Activated CD8-positive, alpha-beta T cell treated with anti-CD3 and anti-CD28 coated beads for 36 hours (primary cell): ENCODE results near the gene PHB1. TPM values are rescaled to one million over a fixed set of nuclear protein-coding genes. Genes with fewer than 3 reads are reported as not detected.
A peak's percentile ranks its signal among the peaks of the same experiment; 100 is the strongest.
"Not testable (repeated sequence)": the region's sequence is repeated elsewhere in the genome, so short reads cannot be mapped to it uniquely, and the experiment has no call there.

Experiments used
- ATAC-seq: fragments of 200-7000 bp; cut with Tn5 transposase; one replicate; pipeline ENCODE4 v1.10.0; 2021; ENCODE audit warnings: mild to moderate bottlenecking, moderate library complexity
- CTCF ChIA-PET: fragments of 350-600 bp; sonication (Branson Sonifier 250); formaldehyde crosslinking; loops from one replicate; lab custom pipeline; 2021; ENCODE audit warnings: antibody characterized with exemption; lab: Charles Lee
- POLR2A ChIA-PET: fragments of 350-600 bp; sonication (Branson Sonifier 250); formaldehyde crosslinking; loops from one replicate; lab custom pipeline; 2021; ENCODE audit warnings: antibody characterized with exemption; lab: Charles Lee
- DNase-seq: peaks from one replicate; pipeline ENCODE4 v3.0.0-alpha.2; 2020
- H3K27ac Mint-ChIP-seq: one replicate; pipeline ENCODE4 v1.8.0; 2021; ENCODE audit warnings: mild to moderate bottlenecking, mixed read lengths
- H3K27me3 Mint-ChIP-seq: one replicate; pipeline ENCODE4 v1.8.0; 2021; ENCODE audit warnings: mixed read lengths
- H3K36me3 Mint-ChIP-seq: one replicate; pipeline ENCODE4 v1.8.0; 2021; ENCODE audit warnings: low read depth, mixed read lengths
- H3K4me1 Mint-ChIP-seq: one replicate; pipeline ENCODE4 v1.8.0; 2021; ENCODE audit warnings: low read depth, mixed read lengths
- H3K4me3 Mint-ChIP-seq: one replicate; pipeline ENCODE4 v1.8.0; 2021; ENCODE audit warnings: mild to moderate bottlenecking, moderate library complexity, mixed read lengths
- H3K9me3 Mint-ChIP-seq: one replicate; pipeline ENCODE4 v1.8.0; 2021; ENCODE audit warnings: mixed read lengths
- intact Hi-C: fragments of 100-400 bp; cut with micrococcal nuclease; formaldehyde crosslinking; loops from one replicate; pipeline ENCODE4 v1.10.0; 2022
- total RNA-seq, 2 experiments: library from RNA; stranded (reverse); gene quantifications; one replicate each; pipeline ENCODE4 v1.2.3, GENCODE V29; 2021
- TF ChIP-seq, protein P1 (sequence below): fragments of 200-600 bp; IDR thresholded peaks from one replicate; pipeline ENCODE4 v1.8.0; 2022; ENCODE audit warnings: antibody characterized with exemption, mild to moderate bottlenecking

The PHB1 gene
- total RNA-seq, 2 experiments from 2014 or later: 363 to 381 TPM

GRCh38 chr17:49397586-49397985 lies 17.1 kb downstream of the PHB1 start:
- TF ChIP-seq, protein P1, sequence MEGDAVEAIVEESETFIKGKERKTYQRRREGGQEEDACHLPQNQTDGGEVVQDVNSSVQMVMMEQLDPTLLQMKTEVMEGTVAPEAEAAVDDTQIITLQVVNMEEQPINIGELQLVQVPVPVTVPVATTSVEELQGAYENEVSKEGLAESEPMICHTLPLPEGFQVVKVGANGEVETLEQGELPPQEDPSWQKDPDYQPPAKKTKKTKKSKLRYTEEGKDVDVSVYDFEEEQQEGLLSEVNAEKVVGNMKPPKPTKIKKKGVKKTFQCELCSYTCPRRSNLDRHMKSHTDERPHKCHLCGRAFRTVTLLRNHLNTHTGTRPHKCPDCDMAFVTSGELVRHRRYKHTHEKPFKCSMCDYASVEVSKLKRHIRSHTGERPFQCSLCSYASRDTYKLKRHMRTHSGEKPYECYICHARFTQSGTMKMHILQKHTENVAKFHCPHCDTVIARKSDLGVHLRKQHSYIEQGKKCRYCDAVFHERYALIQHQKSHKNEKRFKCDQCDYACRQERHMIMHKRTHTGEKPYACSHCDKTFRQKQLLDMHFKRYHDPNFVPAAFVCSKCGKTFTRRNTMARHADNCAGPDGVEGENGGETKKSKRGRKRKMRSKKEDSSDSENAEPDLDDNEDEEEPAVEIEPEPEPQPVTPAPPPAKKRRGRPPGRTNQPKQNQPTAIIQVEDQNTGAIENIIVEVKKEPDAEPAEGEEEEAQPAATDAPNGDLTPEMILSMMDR: no peak
- intact Hi-C loops: no loop called here
- Mint-ChIP-seq H3K4me3 (no peak overlapping the region), H3K9me3 (no peaks in the 10 kb centered on the region), H3K27ac (no peak overlapping the region), H3K36me3 (peaks cover 3% of the 10 kb centered on the region), H3K27me3 (no peaks in the 10 kb centered on the region), H3K4me1 (peaks cover 13% of the 10 kb centered on the region)
- ATAC-seq: no peak
- ChIA-PET CTCF (interaction anchor here (1.1 to 19.1 kb wide), 7 partner anchors 10 to 159 kb away, joined by 3 to 189 read pairs (median 6); no protein-coding TSS in a partner anchor), POLR2A (interaction anchor here (0.6 to 1.5 kb wide), 5 partner anchors 10 to 81 kb away, joined by 3 to 5 read pairs (median 3); no protein-coding TSS in a partner anchor)
- no peak for DNase-seq

DNA sequence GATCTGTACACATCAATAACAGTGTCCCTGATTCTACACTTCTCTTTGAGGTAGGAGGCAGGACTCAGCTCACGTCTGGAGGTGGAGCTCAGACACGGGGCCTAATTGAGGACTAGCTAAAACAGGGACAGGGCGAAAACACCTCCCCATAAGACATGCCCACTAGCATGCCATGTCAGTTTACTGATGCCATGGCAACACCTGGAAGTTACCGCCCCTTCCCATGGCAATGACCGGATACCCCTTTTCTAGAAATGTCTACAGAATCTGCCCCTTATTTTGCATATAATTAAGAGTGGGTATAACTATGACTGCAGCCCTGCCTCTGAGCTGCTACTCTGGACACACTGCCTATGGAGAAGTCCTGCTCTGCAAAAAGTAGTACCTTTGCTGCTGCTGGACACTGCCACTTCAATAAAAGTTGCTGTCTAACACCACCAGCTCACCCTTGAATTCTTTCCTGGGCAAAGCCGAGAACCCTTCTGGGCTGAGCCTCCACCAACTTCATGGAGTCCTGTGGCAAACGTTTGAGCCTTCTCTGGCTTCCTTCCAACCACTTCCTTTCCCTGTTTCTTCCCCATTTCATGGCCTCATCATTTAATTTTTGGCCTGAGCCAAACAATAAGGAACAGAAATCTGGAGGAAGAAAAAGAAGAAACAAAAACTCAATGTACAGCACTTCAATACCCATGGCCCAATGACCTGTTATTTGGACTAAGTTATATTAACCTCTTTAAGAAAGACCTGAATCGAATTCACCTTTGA lies 21.0 kb downstream of the PHB1 start:
- POLR2A ChIA-PET: interaction anchor here (0.7 kb wide), 1 partner anchor 33 kb away, joined by 3 read pairs; no protein-coding TSS in a partner anchor
- Mint-ChIP-seq H3K4me3 (no peak overlapping the region), H3K36me3 (peaks cover 2% of the 10 kb centered on the region), H3K4me1 (peaks cover 39% of the 10 kb centered on the region), H3K27me3 (no peaks in the 10 kb centered on the region), H3K27ac (no peak overlapping the region), H3K9me3 (no peaks in the 10 kb centered on the region)
- no peak for ATAC-seq
- TF ChIP-seq, protein P1: no peak
- intact Hi-C loops: no loop called here
- no peak for DNase-seq
- CTCF ChIA-PET: interaction anchor here (0.7 to 19.1 kb wide), 9 partner anchors 14 to 75 kb away, joined by 3 to 189 read pairs (median 4); no protein-coding TSS in a partner anchor

DNA sequence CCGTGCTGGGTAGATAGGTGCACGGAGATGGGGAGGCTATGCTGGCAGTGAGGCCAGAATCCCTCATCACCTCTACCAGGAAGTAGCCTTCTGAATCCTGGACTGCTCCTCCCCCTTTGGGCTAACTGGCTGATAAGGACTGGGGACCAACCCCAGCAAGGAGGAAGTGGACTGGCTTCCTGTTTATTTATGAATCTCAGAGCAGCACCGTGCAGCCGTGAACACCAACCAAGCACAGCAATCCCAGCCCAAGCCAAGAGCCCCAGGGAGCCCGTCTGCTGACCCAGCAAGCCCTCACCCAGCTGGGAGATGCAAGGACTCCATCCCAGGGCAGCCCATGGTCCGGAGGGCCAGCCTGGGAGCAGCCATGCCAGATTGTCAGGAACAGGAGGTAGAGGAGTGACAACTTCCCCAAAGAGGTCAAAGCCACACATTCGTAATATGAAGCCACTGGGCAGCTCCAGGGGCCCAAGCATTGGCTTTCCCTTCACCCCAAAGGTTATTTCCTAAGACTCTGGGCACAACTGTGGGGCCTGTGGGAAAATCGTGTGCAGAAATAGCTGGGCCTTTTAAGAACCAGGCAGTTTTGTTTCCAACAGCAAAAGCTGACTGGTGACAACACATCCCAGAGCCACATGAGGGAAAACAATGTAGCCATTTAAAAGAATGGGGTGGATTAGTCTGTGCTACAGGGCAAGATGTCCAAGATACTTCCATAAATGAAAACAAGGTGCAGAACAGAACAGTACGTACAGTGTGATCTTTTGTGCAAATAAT lies 23.9 kb downstream of the PHB1 start:
- ChIA-PET POLR2A (interaction anchor here (1.2 to 2.1 kb wide), 3 partner anchors 23 to 69 kb away, joined by 4 to 5 read pairs (median 4); no protein-coding TSS in a partner anchor), CTCF (interaction anchor here (0.6 to 19.1 kb wide), 7 partner anchors 11 to 305 kb away, joined by 3 to 189 read pairs (median 4); no protein-coding TSS in a partner anchor)
- DNase-seq (peak; percentile 15), ATAC-seq (no peak)
- H3K9me3 Mint-ChIP-seq: no peaks in the 10 kb centered on the region
- peak overlapping the region; percentile 87 for H3K27ac Mint-ChIP-seq
- no peaks in the 10 kb centered on the region for H3K27me3 Mint-ChIP-seq
- peaks cover 2% of the 10 kb centered on the region for H3K36me3 Mint-ChIP-seq
- peaks cover 56% of the 10 kb centered on the region for H3K4me1 Mint-ChIP-seq
- intact Hi-C loops: no loop called here
- no peak overlapping the region for H3K4me3 Mint-ChIP-seq
- TF ChIP-seq, protein P1: no peak

DNA sequence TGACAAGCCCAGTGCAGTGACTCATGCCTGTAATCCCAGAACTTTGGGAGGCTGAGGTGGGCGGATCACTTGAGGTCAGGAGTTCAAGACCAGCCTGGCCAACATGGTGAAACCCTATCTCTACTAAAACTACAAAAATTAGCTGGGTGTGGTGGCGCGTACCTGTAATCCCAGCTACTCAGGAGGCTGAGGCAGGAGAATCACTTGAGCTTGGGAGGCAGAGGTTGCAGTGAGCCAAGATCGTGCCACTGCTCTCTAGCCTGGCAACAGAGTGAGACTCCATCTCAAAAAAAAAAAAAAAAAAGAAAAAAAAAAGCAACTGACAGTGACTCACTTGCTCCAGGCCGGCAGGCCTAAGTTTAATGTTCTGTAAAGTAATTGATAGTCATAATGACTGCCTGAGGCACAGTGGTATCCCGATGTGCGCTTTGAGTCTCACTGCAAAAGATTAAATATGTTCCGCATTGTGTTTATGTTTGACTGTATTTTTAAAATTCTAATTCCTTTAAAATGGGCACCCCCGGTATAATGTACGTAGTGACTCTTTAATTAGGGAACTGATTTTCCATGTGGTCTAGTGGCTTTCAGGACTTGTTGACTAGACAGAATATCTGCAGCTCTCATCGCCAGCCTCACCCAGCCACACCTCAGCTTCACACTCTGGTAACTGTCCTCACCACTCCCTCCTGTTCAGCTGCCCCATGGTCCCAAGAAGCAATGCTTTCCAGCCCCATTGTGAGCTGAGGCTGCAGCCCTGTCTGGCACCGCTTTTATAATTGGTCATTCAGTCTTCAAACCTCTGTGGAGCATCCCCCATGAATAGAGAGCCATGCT lies 25.0 kb downstream of the PHB1 start:
- H3K4me3 Mint-ChIP-seq, H3K36me3 Mint-ChIP-seq, H3K9me3 Mint-ChIP-seq, intact Hi-C loops, H3K27me3 Mint-ChIP-seq: not testable (repeated sequence)
- peak; percentile 63 for DNase-seq
- H3K27ac Mint-ChIP-seq: peak overlapping the region; percentile 95
- CTCF ChIA-PET: interaction anchor here (0.9 to 19.1 kb wide), 10 partner anchors 10 to 176 kb away, joined by 3 to 189 read pairs (median 4); partner anchors contain the start of gene ZNF652
- POLR2A ChIA-PET: interaction anchor here (0.7 to 1.8 kb wide), 4 partner anchors 43 to 419 kb away, joined by 3 to 10 read pairs (median 4); no protein-coding TSS in a partner anchor
- ATAC-seq: peak; percentile 49
- peaks cover 52% of the 10 kb centered on the region for H3K4me1 Mint-ChIP-seq
